ENCODE measurements around the gene ELMO3.

ELMO3 gene

GRCh38 chr16:67184453-67184994 lies 14.4 kb upstream of the ELMO3 start:
- Histone ChIP-seq H3K4me1 (ENCODE audit: control insufficient read depth, insufficient read depth, low read length) (peaks cover 9% of the 10 kb centered on the region), H3K9me3 (ENCODE audit: control insufficient read depth, insufficient read depth, low read depth, low read length) (no peaks in the 10 kb centered on the region), H3K36me3 (ENCODE audit: control insufficient read depth in 2 of 2, insufficient read depth in 1 of 2, low read length in 2 of 2) (peaks cover 0 to 19% of the 10 kb centered on the region in 2 experiments; a peak in 1 of 3 replicates), H3K27ac (ENCODE audit: extremely low read depth, low read depth, low read length) (peak overlapping the region; percentile 88; the same call in 1 of the 2 replicates), H3K4me3 (ENCODE audit: low read depth, low read length) (peak overlapping the region; percentile 84)
- TF ChIP-seq ZNF777 (tag by site-specific recombination; IDR thresholded peaks at IDR 0.05; ENCODE audit: borderline replicate concordance) = peak; percentile 48
- TF ChIP-seq ZNF398 (tag by site-specific recombination; IDR thresholded peaks at IDR 0.05) = 0 out of 2 replicates have a peak, but pooled peaks have one; percentile 6
- no peak for TF ChIP-seq ZNF521 (tag by site-specific recombination; IDR thresholded peaks at IDR 0.05)
- ChIA-PET CTCF (interaction anchor here (0.6 to 2.6 kb wide), 27 partner anchors 8 to 1190 kb away, joined by 3 to 30 read pairs (median 4); partner anchors contain the start of gene CES3), POLR2A (interaction anchor here (0.9 to 1.0 kb wide), 3 partner anchors 34 to 74 kb away, joined by 3 read pairs; partner anchors contain the start of genes B3GNT9 and FHOD1)

- Histone ChIP-seq H3K4me1 (ENCODE audit: control insufficient read depth, insufficient read depth, low read length) (peaks cover 9% of the 10 kb centered on the region), H3K36me3 (ENCODE audit: control insufficient read depth in 2 of 2, insufficient read depth in 1 of 2, low read length in 2 of 2) (peaks cover 0 to 13% of the 10 kb centered on the region in 2 experiments; a peak in 1 of 3 replicates), H3K27ac (ENCODE audit: extremely low read depth, low read depth, low read length) (no peak overlapping the region), H3K4me3 (ENCODE audit: low read depth, low read length) (no peak overlapping the region), H3K9me3 (ENCODE audit: control insufficient read depth, insufficient read depth, low read depth, low read length) (no peaks in the 10 kb centered on the region)
- CTCF ChIA-PET = interaction anchor here (0.6 to 2.6 kb wide), 27 partner anchors 8 to 343 kb away, joined by 3 to 30 read pairs (median 4); partner anchors contain the start of gene CES3
- POLR2A ChIA-PET = interaction anchor here (0.9 to 1.0 kb wide), 3 partner anchors 34 to 75 kb away, joined by 3 read pairs; partner anchors contain the start of genes B3GNT9 and FHOD1
- TF ChIP-seq REST (tag by site-specific recombination; IDR thresholded peaks at IDR 0.05) = peak; percentile 98
- TF ChIP-seq AEBP2 (tag by site-specific recombination; IDR thresholded peaks at IDR 0.05; ENCODE audit: borderline replicate concordance) = no peak
- peak; percentile 61 for TF ChIP-seq ZNF335 (tag by site-specific recombination; conservative IDR thresholded peaks at IDR 0.05)
- peak; percentile 37; the same call in 1 of the 2 replicates for TF ChIP-seq ZNF692 (tag by site-specific recombination; IDR thresholded peaks at IDR 0.05)
- TF ChIP-seq ZNF394 (tag by site-specific recombination; IDR thresholded peaks at IDR 0.05; ENCODE audit: borderline replicate concordance) = no peak
- TF ChIP-seq ZNF341 (tag by site-specific recombination; IDR thresholded peaks at IDR 0.05; ENCODE audit: low read depth) = peak; percentile 78
- TF ChIP-seq PBX3 (CRISPR knock-in tag; IDR thresholded peaks at IDR 0.05) = 0 out of 2 replicates have a peak, but pooled peaks have one; percentile 70
- TF ChIP-seq ZIC2 (tag by site-specific recombination; IDR thresholded peaks at IDR 0.05) = no peak
- TF ChIP-seq TSHZ1 (tag by site-specific recombination; IDR thresholded peaks at IDR 0.05; ENCODE audit: borderline replicate concordance) = no peak
- no peak for TF ChIP-seq ZSCAN16 (tag by site-specific recombination; IDR thresholded peaks at IDR 0.05)
- peak; percentile 14 for TF ChIP-seq ZBTB26 (tag by site-specific recombination; optimal IDR thresholded peaks at IDR 0.05)
- peak; percentile 51 for TF ChIP-seq GLIS2 (tag by site-specific recombination; IDR thresholded peaks at IDR 0.05)
Observed at GRCh38 chr16:67184995-67185650, 13.8 kb upstream of the ELMO3 start.
